Gastroesophageal sphincter (tissue), 4 donors: Measurements from ENCODE around the gene SH3BP5. TPM values are rescaled to one million over a fixed set of nuclear protein-coding genes. Genes with fewer than 3 reads are reported as not detected.
A peak's percentile ranks its signal among the peaks of the same experiment; 100 is the strongest.

ENCODE experiments used
- ATAC-seq: fragments of 150-250 bp; one replicate; pipeline ENCODE4 v1.9.1; 2016; ENCODE audit warnings: mild to moderate bottlenecking, moderate library complexity
- H3K27ac ChIP-seq, 4 donors: fragments of 200-600 bp; sonication (generic) in 3 of 4; 1 replicate in 3 of 4; 2 replicates in 1 of 4; pipeline ENCODE4 v1.5.1; 2016 to 2019
- H3K27me3 ChIP-seq: fragments of 200-600 bp; sonication (generic); one replicate; pipeline ENCODE4 v1.5.1; 2019
- H3K36me3 ChIP-seq, 2 donors: fragments of 200-600 bp; sonication (generic); one replicate each; pipeline ENCODE4 v1.5.1; 2019; ENCODE audit warnings: control low read depth in 1 of 2
- H3K4me1 ChIP-seq, 3 donors: fragments of 200-600 bp; sonication (generic); 1 replicate in 2 of 3; 2 replicates in 1 of 3; pipeline ENCODE4 v1.5.1; 2016 to 2019; ENCODE audit warnings: control low read depth in 2 of 3
- H3K4me3 ChIP-seq, 2 donors: fragments of 200-600 bp; sonication (generic); one replicate each; pipeline ENCODE4 v1.5.1; 2019; ENCODE audit warnings: mild to moderate bottlenecking in 1 of 2, moderate library complexity in 1 of 2
- H3K9me3 ChIP-seq, 3 donors: fragments of 200-600 bp; sonication (generic); one replicate each; pipeline ENCODE4 v1.5.1; 2017 to 2019; ENCODE audit warnings: control low read depth in 2 of 3
- CTCF ChIP-seq, 4 experiments: fragments of 200-600 bp in 2 of 4; fragments of 450-650 bp in 2 of 4; sonication (generic) in 1 of 4; IDR thresholded peaks; one replicate each; pipeline ENCODE4 v1.5.1; 2017 to 2019; ENCODE audit warnings: antibody characterized with exemption in 4 of 4, mild to moderate bottlenecking in 2 of 4, moderate library complexity in 2 of 4
- EP300 ChIP-seq: sonication (generic); formaldehyde crosslinking; IDR thresholded peaks from one replicate; pipeline ENCODE4 v1.6.1; 2017; ENCODE audit warnings: antibody characterized with exemption, mild to moderate bottlenecking
- POLR2A ChIP-seq, 2 donors: fragments of 450-650 bp; IDR thresholded peaks; one replicate each; pipeline ENCODE4 v1.6.1; 2017; ENCODE audit warnings: antibody characterized with exemption in 2 of 2, mild to moderate bottlenecking in 2 of 2, moderate library complexity in 1 of 2
- POLR2AphosphoS5 ChIP-seq: sonication (generic); formaldehyde crosslinking; IDR thresholded peaks from one replicate; pipeline ENCODE4 v1.6.1; 2017; ENCODE audit warnings: antibody characterized with exemption
- WGBS, 2 donors: methylation state at CpG; one replicate each; pipeline ENCODE4 v1.1.5; 2018; ENCODE audit warnings: low coverage in 1 of 2; 5-methylcytosine and 5-hydroxymethylcytosine counted together
- total RNA-seq, 4 donors: library from RNA; depleted of rRNA; stranded (reverse); fragments of >200 nt; gene quantifications; one replicate each; pipeline ENCODE4 v1.1.0, GENCODE V29; 2016

Gene SH3BP5
- total RNA-seq, 4 donors from 2014 or later: 23.5 to 56.4 (median 35.0) TPM

GRCh38 chr3:15295506-15295905, 36.9 kb downstream of the SH3BP5 start:
- H3K4me3 ChIP-seq: no peak overlapping the region
- TF ChIP-seq POLR2A (IDR thresholded peaks at IDR 0.05) (no peak), POLR2AphosphoS5 (peak; percentile 74)
- H3K36me3 ChIP-seq: no peaks in the 10 kb centered on the region
- peak; percentile 61 for ATAC-seq
- 39 to 63% methylated on average over 5 to 6 of the region's 6 CpGs for WGBS, 2 donors
- peak overlapping the region; percentile 47 to 76 (median 70) for H3K27ac ChIP-seq
- H3K4me1 ChIP-seq: peaks cover 0 to 65% (median 27%) of the 10 kb centered on the region in 3 donors
- no peaks in the 10 kb centered on the region for H3K9me3 ChIP-seq
- no peaks in the 10 kb centered on the region for H3K27me3 ChIP-seq

GRCh38 chr3:15294929-15295328, 37.5 kb downstream of the SH3BP5 start:
- 75 to 83% methylated on average over 4 to 5 of the region's 5 CpGs for WGBS, 2 donors
- Histone ChIP-seq H3K4me3 (no peak overlapping the region), H3K9me3 (no peaks in the 10 kb centered on the region), H3K36me3 (no peaks in the 10 kb centered on the region), H3K4me1 (peaks cover 0 to 61% (median 27%) of the 10 kb centered on the region in 3 donors), H3K27me3 (no peaks in the 10 kb centered on the region), H3K27ac (peak overlapping the region; percentile 47 to 76 (median 70))
- peak; percentile 44 for ATAC-seq
- TF ChIP-seq EP300 (no peak), POLR2A (IDR thresholded peaks at IDR 0.05) (no peak), CTCF (IDR thresholded peaks at IDR 0.05) (no peak), POLR2AphosphoS5 (peak; percentile 8)

- no peaks in the 10 kb centered on the region for H3K27me3 ChIP-seq
- H3K9me3 ChIP-seq: no peaks in the 10 kb centered on the region
- TF ChIP-seq POLR2AphosphoS5: peak; percentile 64
- TF ChIP-seq EP300: peak; percentile 58
- no peak for TF ChIP-seq POLR2A (IDR thresholded peaks at IDR 0.05)
- no peak for TF ChIP-seq CTCF (IDR thresholded peaks at IDR 0.05)
- WGBS, 2 donors: 57 to 68% methylated on average over 7 to 9 of the region's 13 CpGs
- H3K4me1 ChIP-seq: peaks cover 0 to 68% (median 27%) of the 10 kb centered on the region in 3 donors
- H3K36me3 ChIP-seq: no peaks in the 10 kb centered on the region
- peak overlapping the region in 3 of 4 donors; percentile 57 to 77 (median 76) for H3K27ac ChIP-seq
- H3K4me3 ChIP-seq: no peak overlapping the region
- peak; percentile 55 for ATAC-seq
Observed at GRCh38 chr3:15292765-15293522, 39.4 kb downstream of the SH3BP5 start.

- WGBS, 2 donors: 45 to 57% methylated on average over 2 to 4 of the region's 6 CpGs
- no peak for ATAC-seq
- Histone ChIP-seq H3K36me3 (no peaks in the 10 kb centered on the region), H3K27me3 (no peaks in the 10 kb centered on the region), H3K4me1 (peaks cover 0 to 72% (median 27%) of the 10 kb centered on the region in 3 donors), H3K9me3 (no peaks in the 10 kb centered on the region), H3K27ac (peak overlapping the region in 3 of 4 donors; percentile 57 to 77 (median 76)), H3K4me3 (no peak overlapping the region)
- TF ChIP-seq POLR2AphosphoS5 (no peak), POLR2A (IDR thresholded peaks at IDR 0.05) (no peak), EP300 (no peak), CTCF (IDR thresholded peaks at IDR 0.05) (no peak)
Observed at GRCh38 chr3:15291589-15292541, 40.5 kb downstream of the SH3BP5 start.

DNA sequence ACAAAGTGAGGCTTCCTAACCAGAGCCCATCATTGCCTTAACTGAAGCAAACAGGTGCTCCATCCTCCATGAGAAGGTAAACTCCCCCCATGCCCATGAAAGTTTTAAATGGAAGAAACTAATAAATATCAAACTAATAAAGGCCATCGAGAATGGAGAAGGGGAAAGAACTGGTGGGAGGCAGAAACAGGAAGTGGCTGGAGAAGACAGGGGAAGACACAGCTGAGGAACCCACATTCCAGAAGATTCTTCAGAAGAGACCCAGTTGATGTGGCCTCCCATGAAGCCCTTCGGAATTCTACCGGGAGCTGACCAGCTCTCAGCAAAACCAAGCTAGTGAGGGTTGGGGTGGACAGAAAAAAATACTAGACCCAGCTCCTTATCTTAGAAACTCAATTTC, 41.6 kb downstream of the SH3BP5 start:
- no peaks in the 10 kb centered on the region for H3K9me3 ChIP-seq
- 79% methylated on average over 3 of the region's 3 CpGs; no CpG with 5 or more reads in 1 of the 2 donors for WGBS, 2 donors
- peaks cover 0 to 67% (median 23%) of the 10 kb centered on the region in 3 donors for H3K4me1 ChIP-seq
- no peaks in the 10 kb centered on the region for H3K27me3 ChIP-seq
- no peak for ATAC-seq
- no peaks in the 10 kb centered on the region for H3K36me3 ChIP-seq
- H3K4me3 ChIP-seq: no peak overlapping the region
- peak overlapping the region in 2 of 4 donors; percentile 52 to 76 for H3K27ac ChIP-seq
- TF ChIP-seq CTCF (IDR thresholded peaks at IDR 0.05) (no peak), POLR2AphosphoS5 (no peak), POLR2A (IDR thresholded peaks at IDR 0.05) (no peak)
